NB4 (cell line): ENCODE data around the gene HIVEP2.

Source experiments
- CTCF ChIP-seq: IDR thresholded peaks from one replicate; pipeline ENCODE4 v1.5.1; 2012; ENCODE audit warnings: low read depth, low read length
- MAX ChIP-seq: IDR thresholded peaks from 2 replicates; pipeline ENCODE4 v1.6.1; 2011; ENCODE audit warnings: low read depth, low read length
- MYC ChIP-seq: IDR thresholded peaks from 2 replicates; pipeline ENCODE4 v1.6.1; 2011; ENCODE audit warnings: low read depth, low read length
- POLR2A ChIP-seq: IDR thresholded peaks from 2 replicates; pipeline ENCODE4 v1.6.1; 2011; ENCODE audit warnings: mild to moderate bottlenecking; ENCODE audit not compliant: insufficient read length; ENCODE audit errors: extremely low read depth

GRCh38 chr6:142947714-142948480 lies 2.9 kb upstream of the HIVEP2 start:
- TF ChIP-seq CTCF (no peak), POLR2A (no peak), MAX (no peak), MYC (no peak)
